GM21737 (cell line): ENCODE measurements around the gene F2.
"Not testable (repeated sequence)": the region's sequence is repeated elsewhere in the genome, so short reads cannot be mapped to it uniquely, and the experiment has no call there.

ENCODE experiments used
- ATAC-seq: cut with Tn5 transposase; IDR thresholded peaks from one replicate; pipeline ENCODE4 v1.9.1; 2021; ENCODE audit warnings: mild to moderate bottlenecking, moderate library complexity; ENCODE audit not compliant: unreplicated experiment

The F2 gene

GRCh38 chr11:46712874-46713576 lies 6.0 kb upstream of the F2 start:
- ATAC-seq = no peak

- ATAC-seq = not testable (repeated sequence)
These were observed 1.2 kb upstream of the F2 start for GRCh38 chr11:46717825-46718154.

GRCh38 chr11:46718155-46719019 lies 626 bp upstream of the F2 start:
- no peak for ATAC-seq

- no peak for ATAC-seq
These were observed 668 bp downstream of the F2 start for GRCh38 chr11:46719543-46720218.

DNA sequence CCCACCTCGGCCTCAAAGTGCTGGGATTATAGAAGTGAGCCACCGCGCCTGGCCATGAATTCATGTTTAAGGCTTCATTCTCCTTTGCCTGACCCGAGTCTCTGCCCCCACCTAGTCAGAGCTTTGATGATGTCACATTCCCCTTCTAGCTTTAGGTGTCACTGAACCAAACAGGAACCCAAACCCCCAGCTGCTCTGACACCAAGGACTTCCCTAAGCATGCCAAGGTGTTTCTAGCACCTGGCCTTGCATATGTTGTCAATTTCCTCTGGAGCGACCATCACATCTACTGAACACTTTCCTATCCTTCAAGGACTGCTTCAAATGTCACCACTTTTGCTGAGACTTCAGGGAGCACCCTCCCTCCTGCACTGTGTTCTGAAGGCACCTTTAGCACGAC lies 2.3 kb downstream of the F2 start:
- no peak for ATAC-seq

- ATAC-seq = no peak
These were observed 3.7 kb downstream of the F2 start for GRCh38 chr11:46722566-46723358.

DNA sequence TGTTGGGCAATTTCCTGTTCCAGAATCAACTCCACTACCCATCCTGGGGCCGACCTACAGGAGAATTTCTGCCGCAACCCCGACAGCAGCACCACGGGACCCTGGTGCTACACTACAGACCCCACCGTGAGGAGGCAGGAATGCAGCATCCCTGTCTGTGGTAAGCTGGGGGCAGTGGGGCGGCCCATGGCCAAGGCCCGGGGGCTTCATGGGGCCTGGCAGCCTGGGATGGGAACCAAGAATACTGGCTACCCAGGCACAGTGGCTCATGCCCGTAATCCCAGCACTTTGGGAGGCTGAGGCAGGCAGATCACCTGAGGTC lies 4.3 kb downstream of the F2 start:
- ATAC-seq = no peak

GRCh38 chr11:46724088-46724487 lies 5.1 kb downstream of the F2 start:
- ATAC-seq = no peak

GRCh38 chr11:46725338-46726205 lies 6.6 kb downstream of the F2 start:
- no peak for ATAC-seq

DNA sequence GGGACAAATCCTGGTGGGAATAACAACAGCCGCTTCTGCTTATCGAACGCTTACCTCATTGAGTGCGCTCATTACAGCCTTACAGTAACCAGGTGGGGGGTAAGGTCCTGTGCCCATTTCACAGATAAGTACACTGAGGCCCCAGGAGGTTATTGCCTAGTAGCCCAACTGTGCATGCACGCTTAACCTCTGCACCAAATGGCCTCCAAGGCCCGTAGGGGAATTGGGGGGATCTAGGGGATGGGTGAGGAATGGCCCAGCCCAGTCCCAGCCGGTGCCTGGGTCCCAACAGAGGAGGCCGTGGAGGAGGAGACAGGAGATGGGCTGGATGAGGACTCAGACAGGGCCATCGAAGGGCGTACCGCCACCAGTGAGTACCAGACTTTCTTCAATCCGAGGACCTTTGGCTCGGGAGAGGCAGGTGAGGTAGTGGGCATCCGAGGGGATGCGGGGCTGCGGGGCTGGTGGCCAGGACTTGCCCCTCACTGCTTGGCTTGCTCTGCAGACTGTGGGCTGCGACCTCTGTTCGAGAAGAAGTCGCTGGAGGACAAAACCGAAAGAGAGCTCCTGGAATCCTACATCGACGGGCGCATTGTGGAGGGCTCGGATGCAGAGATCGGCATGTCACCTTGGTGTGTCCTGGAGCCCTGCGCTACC lies 7.3 kb downstream of the F2 start:
- ATAC-seq = no peak

DNA sequence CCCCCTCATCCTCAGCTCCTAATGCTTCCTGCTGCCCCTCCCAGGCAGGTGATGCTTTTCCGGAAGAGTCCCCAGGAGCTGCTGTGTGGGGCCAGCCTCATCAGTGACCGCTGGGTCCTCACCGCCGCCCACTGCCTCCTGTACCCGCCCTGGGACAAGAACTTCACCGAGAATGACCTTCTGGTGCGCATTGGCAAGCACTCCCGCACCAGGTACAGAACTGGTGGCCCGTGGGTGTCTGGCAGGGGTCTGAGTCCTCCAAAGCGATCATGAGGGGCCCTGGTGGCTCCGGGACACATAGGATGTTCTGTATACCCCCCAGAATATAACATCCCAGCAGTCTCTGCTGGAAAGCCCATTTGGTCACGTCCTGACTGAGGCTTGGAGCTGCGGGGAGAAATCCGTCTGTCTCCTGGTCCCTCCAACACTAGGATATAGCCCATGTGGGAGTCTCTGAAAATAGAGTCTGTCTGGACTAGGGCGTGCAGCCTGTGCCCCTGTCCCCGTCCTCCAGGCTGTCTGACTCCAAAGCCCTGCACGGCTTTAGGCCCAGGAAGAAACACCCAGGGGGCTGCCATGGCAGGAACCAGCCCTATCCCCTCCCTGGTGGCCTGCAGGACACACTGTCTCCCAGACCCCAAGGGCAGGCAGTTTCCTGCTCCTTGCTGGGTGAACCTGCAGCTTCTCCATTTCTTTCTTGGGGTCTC lies 9.1 kb downstream of the F2 start:
- no peak for ATAC-seq

DNA sequence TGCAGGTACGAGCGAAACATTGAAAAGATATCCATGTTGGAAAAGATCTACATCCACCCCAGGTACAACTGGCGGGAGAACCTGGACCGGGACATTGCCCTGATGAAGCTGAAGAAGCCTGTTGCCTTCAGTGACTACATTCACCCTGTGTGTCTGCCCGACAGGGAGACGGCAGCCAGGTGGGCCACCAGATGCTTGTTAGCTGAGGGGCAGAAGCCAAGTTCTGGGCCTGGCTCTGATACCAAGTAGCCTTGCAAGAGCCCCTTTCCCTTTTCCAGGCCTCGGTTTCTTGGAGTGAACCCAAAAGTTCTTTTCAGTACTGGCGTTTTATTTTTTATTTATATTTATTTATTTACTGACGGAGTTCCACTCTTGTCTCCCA lies 9.6 kb downstream of the F2 start:
- ATAC-seq = no peak

DNA sequence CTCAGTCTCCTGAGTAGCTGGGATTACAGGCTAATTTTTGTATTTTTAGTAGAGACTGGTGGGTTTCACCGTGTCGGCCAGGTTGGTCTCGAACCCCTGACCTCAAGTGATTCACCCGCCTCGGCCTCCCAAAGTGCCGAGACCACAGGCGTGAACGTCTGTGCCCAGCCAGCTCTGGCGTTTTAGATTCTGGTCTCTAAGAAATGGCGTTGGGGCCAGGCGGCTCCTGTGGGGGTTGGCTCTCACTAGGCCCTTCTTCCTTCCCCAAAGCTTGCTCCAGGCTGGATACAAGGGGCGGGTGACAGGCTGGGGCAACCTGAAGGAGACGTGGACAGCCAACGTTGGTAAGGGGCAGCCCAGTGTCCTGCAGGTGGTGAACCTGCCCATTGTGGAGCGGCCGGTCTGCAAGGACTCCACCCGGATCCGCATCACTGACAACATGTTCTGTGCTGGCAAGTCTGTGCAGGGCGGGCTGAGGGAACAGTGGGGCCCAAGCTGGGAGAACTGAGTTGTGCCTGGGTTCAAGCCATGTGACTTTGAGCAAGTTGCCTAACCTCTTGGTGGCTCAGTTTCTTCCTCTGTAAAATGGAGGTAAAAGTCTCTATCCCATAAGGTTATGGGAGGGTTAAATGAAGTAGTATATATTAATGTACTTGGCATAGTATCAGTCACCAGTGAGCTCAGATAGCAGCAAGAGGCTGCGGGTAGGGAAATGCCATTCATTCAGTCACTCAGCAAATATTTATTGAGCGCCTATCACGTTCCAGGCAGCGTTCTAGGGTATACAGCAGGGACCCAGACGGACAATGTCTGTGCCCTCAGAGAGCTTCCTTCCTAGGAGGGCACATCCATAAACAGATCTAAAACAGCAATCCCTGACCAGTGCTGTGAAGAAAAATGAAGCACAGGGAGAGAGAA lies 10.4 kb downstream of the F2 start:
- ATAC-seq = no peak

GRCh38 chr11:46731545-46731944 lies 12.5 kb downstream of the F2 start:
- no peak for ATAC-seq

DNA sequence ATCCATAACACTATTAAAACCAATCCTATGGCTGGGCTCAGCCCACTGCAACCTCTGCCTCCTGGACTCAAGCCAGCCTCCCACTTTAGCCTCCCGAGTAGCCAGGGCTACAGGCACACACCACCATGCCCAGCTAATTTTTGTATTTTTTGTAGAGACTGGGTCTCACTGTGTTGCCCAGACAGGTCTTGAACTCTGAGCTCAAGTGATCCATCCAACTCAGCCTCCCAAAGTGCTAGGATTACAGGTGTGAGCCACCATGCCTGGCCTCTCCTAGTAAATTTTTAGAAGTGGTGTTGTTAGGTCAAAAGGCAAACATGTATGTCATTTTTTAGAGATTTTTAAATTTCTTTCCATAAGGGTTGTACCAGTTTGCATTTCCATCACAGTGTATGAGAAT lies 14.2 kb downstream of the F2 start:
- ATAC-seq = no peak

DNA sequence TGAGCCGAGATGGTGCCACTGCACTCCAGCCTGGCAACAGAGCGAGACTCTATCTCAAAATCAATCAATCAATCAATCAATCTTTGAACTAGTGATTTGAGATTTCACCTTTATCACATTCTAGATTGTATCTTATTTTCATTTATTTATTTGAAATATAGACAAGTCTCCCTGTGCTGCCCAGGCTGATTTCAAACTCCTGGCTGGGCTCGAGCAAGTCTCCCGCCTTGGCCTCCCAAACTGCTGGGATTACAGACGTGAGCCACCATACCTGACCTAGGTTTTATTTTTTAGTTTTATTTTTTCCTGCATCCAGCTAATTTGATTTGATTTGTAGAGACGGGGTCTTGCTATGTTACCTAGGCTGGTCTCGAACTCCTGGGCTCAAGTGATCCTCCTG lies 17.1 kb downstream of the F2 start:
- ATAC-seq = no peak

- no peak for ATAC-seq
These were observed 17.6 kb downstream of the F2 start for GRCh38 chr11:46736615-46737014.

DNA sequence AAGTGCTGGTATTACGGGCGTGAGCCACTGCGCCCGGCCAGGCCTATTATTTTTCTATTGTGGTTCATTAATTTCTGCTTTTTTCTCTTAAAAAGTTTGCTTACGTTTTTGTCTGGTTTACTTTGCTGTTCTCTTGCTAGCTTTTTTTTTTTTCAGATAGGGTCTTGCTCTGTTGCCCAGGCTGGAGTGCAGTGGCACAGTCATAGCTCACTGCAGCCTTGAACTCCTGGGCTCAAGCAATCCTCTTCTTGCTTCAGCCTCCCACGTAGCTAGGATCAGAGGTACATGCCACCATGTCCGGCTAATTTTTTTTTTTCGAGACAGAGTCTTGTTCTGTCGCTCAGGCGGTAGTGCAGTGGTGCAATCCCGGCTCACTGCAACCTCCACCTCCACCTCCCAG lies 18.7 kb downstream of the F2 start:
- no peak for ATAC-seq
